HG03108 (cell line): Measurements from ENCODE around the gene RALGAPA1.

Experiments
- ATAC-seq: cut with Tn5 transposase; IDR thresholded peaks from one replicate; pipeline ENCODE4 v1.9.1; 2021; ENCODE audit warnings: moderate library complexity; ENCODE audit not compliant: unreplicated experiment

RALGAPA1 gene

GRCh38 chr14:35551081-35551480, 258.0 kb downstream of the RALGAPA1 start:
- no peak for ATAC-seq

- no peak for ATAC-seq
Observed at GRCh38 chr14:35549551-35549950, 259.5 kb downstream of the RALGAPA1 start.

GRCh38 chr14:35543006-35543405, 266.1 kb downstream of the RALGAPA1 start:
- no peak for ATAC-seq

GRCh38 chr14:35539969-35540368, 269.1 kb downstream of the RALGAPA1 start:
- ATAC-seq = no peak

GRCh38 chr14:35535483-35536112, 273.5 kb downstream of the RALGAPA1 start:
- ATAC-seq = no peak

- peak; percentile 64 for ATAC-seq
Observed at GRCh38 chr14:35534873-35535482, 274.1 kb downstream of the RALGAPA1 start.

- peak; percentile 6 for ATAC-seq
Observed at GRCh38 chr14:35534208-35534872, 274.8 kb downstream of the RALGAPA1 start.

- ATAC-seq = peak; percentile 55
Observed at GRCh38 chr14:35533357-35534207, 275.5 kb downstream of the RALGAPA1 start, which contains the start of gene INSM2. INSM2 (plus strand) TSS chr14:35534164; CDS start chr14:35534253, 89 bp downstream.

- ATAC-seq = no peak
Observed at GRCh38 chr14:35532783-35533356, 276.2 kb downstream of the RALGAPA1 start.

- no peak for ATAC-seq
Observed at GRCh38 chr14:35531960-35532747, 276.9 kb downstream of the RALGAPA1 start.

GRCh38 chr14:35526962-35527361, 282.1 kb downstream of the RALGAPA1 start:
- ATAC-seq = no peak

GRCh38 chr14:35525695-35526094, 283.4 kb downstream of the RALGAPA1 start:
- ATAC-seq = no peak

- no peak for ATAC-seq
Observed at GRCh38 chr14:35519986-35520385, 289.1 kb downstream of the RALGAPA1 start.

- no peak for ATAC-seq
Observed at GRCh38 chr14:35515916-35516315, 293.2 kb downstream of the RALGAPA1 start.

- no peak for ATAC-seq
Observed at GRCh38 chr14:35512765-35513164, 296.3 kb downstream of the RALGAPA1 start.

GRCh38 chr14:35509846-35510245, 299.2 kb downstream of the RALGAPA1 start:
- ATAC-seq = no peak

GRCh38 chr14:35506927-35507326, 302.2 kb downstream of the RALGAPA1 start:
- no peak for ATAC-seq

GRCh38 chr14:35506461-35506860, 302.6 kb downstream of the RALGAPA1 start:
- ATAC-seq = no peak

- no peak for ATAC-seq
Observed at GRCh38 chr14:35504260-35504659, 304.8 kb downstream of the RALGAPA1 start.

GRCh38 chr14:35503646-35504045, 305.4 kb downstream of the RALGAPA1 start:
- ATAC-seq = no peak
